HepG2 (cell line): ENCODE data around the gene ATAD3C. TPM values are rescaled to one million over a fixed set of nuclear protein-coding genes. Genes with fewer than 3 reads are reported as not detected.
A peak's percentile ranks its signal among the peaks of the same experiment; 100 is the strongest.

ENCODE experiments used
- ESRRA ChIP-seq: sonication (generic); formaldehyde crosslinking; IDR thresholded peaks from 2 replicates; pipeline ENCODE4 v1.5.1; 2020; ENCODE audit warnings: mild to moderate bottlenecking, low read depth, missing genetic modification reagents
- HCFC1 ChIP-seq: fragments of 150-350 bp; IDR thresholded peaks from 2 replicates; pipeline ENCODE4 v1.6.1; 2014; ENCODE audit warnings: low read depth, low read length
- HNF4A ChIP-seq: sonication (generic); formaldehyde crosslinking; IDR thresholded peaks from 2 replicates; pipeline ENCODE4 v1.4.0; 2020; ENCODE audit warnings: missing genetic modification reagents
- PHB2 ChIP-seq: fragments of 450-650 bp; IDR thresholded peaks from 2 replicates; pipeline ENCODE4 v1.6.1; 2018; ENCODE audit not compliant: partially characterized antibody
- PLRG1 ChIP-seq: fragments of 450-650 bp; conservative IDR thresholded peaks from 2 replicates; pipeline ENCODE4 v1.6.1; 2016
- POLR2G ChIP-seq: fragments of 200-400 bp; formaldehyde crosslinking; IDR thresholded peaks from 2 replicates; pipeline ENCODE4 v1.6.1; 2018; ENCODE audit warnings: mild to moderate bottlenecking, low read depth, low read length, moderate library complexity
- PRPF4 ChIP-seq: fragments of 200-400 bp; formaldehyde crosslinking; IDR thresholded peaks from 2 replicates; pipeline ENCODE4 v1.6.1; 2016; ENCODE audit warnings: low read length, low read depth; ENCODE audit not compliant: poor library complexity, severe bottlenecking
- SAP130 ChIP-seq: IDR thresholded peaks from 2 replicates; pipeline ENCODE4 v1.6.1; 2016; ENCODE audit warnings: low read depth
- SRSF9 ChIP-seq: fragments of 200-400 bp; formaldehyde crosslinking; IDR thresholded peaks from 2 replicates; pipeline ENCODE4 v1.6.1; 2018; ENCODE audit warnings: borderline replicate concordance, mild to moderate bottlenecking, low read depth, low read length; ENCODE audit not compliant: insufficient read depth, poor library complexity, severe bottlenecking
- ZFP36 ChIP-seq: fragments of 150-350 bp; IDR thresholded peaks from 2 replicates; pipeline ENCODE4 v1.6.1; 2018; ENCODE audit warnings: borderline replicate concordance, low read length, low read depth; ENCODE audit not compliant: partially characterized antibody
- ZFY ChIP-seq: sonication (generic); formaldehyde crosslinking; IDR thresholded peaks from 2 replicates; pipeline ENCODE4 v1.4.0; 2020; ENCODE audit warnings: missing genetic modification reagents
- ZNF446 ChIP-seq: sonication (generic); formaldehyde crosslinking; IDR thresholded peaks from 2 replicates; pipeline ENCODE4 v1.5.0; 2020; ENCODE audit warnings: mild to moderate bottlenecking, missing genetic modification reagents
- ZNF614 ChIP-seq: IDR thresholded peaks from 2 replicates; pipeline ENCODE4 v1.6.1; 2018; ENCODE audit warnings: missing biosample characterization, missing genetic modification reagents, inconsistent platforms, borderline replicate concordance
- ZNF709 ChIP-seq: sonication (generic); formaldehyde crosslinking; IDR thresholded peaks from 2 replicates; pipeline ENCODE4 v1.5.0; 2020; ENCODE audit warnings: mild to moderate bottlenecking, missing genetic modification reagents
- ZNF724P ChIP-seq: sonication (generic); formaldehyde crosslinking; IDR thresholded peaks from 2 replicates; pipeline ENCODE4 v1.8.0; 2022; ENCODE audit warnings: missing genetic modification reagents, borderline replicate concordance
- ZNF839 ChIP-seq: sonication (generic); formaldehyde crosslinking; IDR thresholded peaks from 2 replicates; pipeline ENCODE4 v1.4.0; 2020; ENCODE audit warnings: missing genetic modification reagents, mild to moderate bottlenecking, borderline replicate concordance
- ZNF891 ChIP-seq: sonication (generic); formaldehyde crosslinking; IDR thresholded peaks from 2 replicates; pipeline ENCODE4 v1.5.0; 2020; ENCODE audit warnings: mild to moderate bottlenecking, missing genetic modification reagents
- polyA plus RNA-seq, 8 experiments: library from polyadenylated mRNA; depleted of rRNA in 3 of 8; stranded (reverse) in 7 of 8; unstranded in 1 of 8; fragments of >200 nt; fragmentation: Illumina TruSeq in 4 of 8; extraction: Trizol in 4 of 8; gene quantifications; 2 replicates each; pipeline versions ENCODE4 v1.2.1 to v1.2.3, GENCODE V29; 2011 to 2016; ENCODE audit warnings: low read depth in 4 of 8, missing spikeins in 1 of 8, mixed read lengths in 1 of 8; ENCODE audit not compliant: insufficient read depth in 1 of 8
- total RNA-seq, 5 experiments: library from RNA; depleted of rRNA; stranded (reverse); fragments of >200 nt; fragmentation: Illumina TruSeq; extraction: Trizol; gene quantifications; 2 replicates each; pipeline ENCODE4 v1.2.3, GENCODE V29; 2016; ENCODE audit warnings: low read depth in 1 of 5
- TF ChIP-seq, protein P1 (sequence below): sonication (generic); formaldehyde crosslinking; IDR thresholded peaks from 2 replicates; pipeline ENCODE4 v1.5.0; 2020; ENCODE audit warnings: mild to moderate bottlenecking, missing genetic modification reagents
- TF ChIP-seq, protein P2 (sequence below): sonication (generic); formaldehyde crosslinking; IDR thresholded peaks from 2 replicates; pipeline ENCODE4 v1.4.0; 2020; ENCODE audit warnings: missing genetic modification reagents
- TF ChIP-seq, protein P3 (sequence below): sonication (generic); formaldehyde crosslinking; IDR thresholded peaks from 2 replicates; pipeline ENCODE4 v1.8.0; 2022; ENCODE audit warnings: mild to moderate bottlenecking, missing genetic modification reagents, moderate library complexity
- TF ChIP-seq, protein P4 (sequence below), 2 experiments: sonication (generic) in 1 of 2; formaldehyde crosslinking in 1 of 2; IDR thresholded peaks; 2 replicates each; pipeline versions ENCODE4 v1.4.0 to v1.6.1; 2018 to 2020; ENCODE audit warnings: missing genetic modification reagents in 2 of 2, borderline replicate concordance in 1 of 2, low read depth in 1 of 2, mild to moderate bottlenecking in 1 of 2, missing biosample characterization in 1 of 2
- TF ChIP-seq, protein P5 (sequence below): sonication (generic); formaldehyde crosslinking; IDR thresholded peaks from 2 replicates; pipeline ENCODE4 v1.4.0; 2020; ENCODE audit warnings: missing genetic modification reagents

ATAD3C gene
- total and polyA plus RNA-seq, 2 of the 13 experiments (the other 11 are each of a cell fraction or from before 2014, with no cell fraction given) = 2.4 to 3.2 TPM

DNA sequence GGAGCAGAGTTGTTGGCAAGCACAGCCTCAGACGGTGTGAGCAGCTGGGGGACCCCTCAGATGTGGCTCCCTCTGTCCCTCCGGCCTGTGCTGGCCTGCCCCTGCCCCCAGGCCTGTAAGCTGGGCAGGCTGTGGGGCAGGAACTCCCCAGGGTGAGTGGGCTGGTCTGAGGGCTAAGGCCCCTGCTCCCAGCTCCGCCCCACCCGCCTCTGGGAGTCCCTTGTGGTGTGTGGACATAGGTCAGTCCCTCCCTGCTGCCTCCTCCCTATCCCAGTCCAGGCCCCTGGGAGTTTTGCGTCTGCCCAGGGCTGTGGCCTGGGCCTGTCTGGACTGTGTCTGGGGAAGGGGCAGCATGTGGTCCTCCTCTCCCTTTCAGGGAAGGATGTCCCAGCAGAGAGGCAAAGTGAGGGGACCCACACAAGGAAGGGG lies 17.6 kb upstream of the ATAD3C start (continued):
- TF ChIP-seq, protein P1, sequence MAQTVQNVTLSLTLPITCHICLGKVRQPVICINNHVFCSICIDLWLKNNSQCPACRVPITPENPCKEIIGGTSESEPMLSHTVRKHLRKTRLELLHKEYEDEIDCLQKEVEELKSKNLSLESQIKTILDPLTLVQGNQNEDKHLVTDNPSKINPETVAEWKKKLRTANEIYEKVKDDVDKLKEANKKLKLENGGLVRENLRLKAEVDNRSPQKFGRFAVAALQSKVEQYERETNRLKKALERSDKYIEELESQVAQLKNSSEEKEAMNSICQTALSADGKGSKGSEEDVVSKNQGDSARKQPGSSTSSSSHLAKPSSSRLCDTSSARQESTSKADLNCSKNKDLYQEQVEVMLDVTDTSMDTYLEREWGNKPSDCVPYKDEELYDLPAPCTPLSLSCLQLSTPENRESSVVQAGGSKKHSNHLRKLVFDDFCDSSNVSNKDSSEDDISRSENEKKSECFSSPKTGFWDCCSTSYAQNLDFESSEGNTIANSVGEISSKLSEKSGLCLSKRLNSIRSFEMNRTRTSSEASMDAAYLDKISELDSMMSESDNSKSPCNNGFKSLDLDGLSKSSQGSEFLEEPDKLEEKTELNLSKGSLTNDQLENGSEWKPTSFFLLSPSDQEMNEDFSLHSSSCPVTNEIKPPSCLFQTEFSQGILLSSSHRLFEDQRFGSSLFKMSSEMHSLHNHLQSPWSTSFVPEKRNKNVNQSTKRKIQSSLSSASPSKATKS (CRISPR knock-in tag) = no peak
- TF ChIP-seq ZFP36 = no peak
- TF ChIP-seq ZNF614 = no peak
- TF ChIP-seq, protein P2, sequence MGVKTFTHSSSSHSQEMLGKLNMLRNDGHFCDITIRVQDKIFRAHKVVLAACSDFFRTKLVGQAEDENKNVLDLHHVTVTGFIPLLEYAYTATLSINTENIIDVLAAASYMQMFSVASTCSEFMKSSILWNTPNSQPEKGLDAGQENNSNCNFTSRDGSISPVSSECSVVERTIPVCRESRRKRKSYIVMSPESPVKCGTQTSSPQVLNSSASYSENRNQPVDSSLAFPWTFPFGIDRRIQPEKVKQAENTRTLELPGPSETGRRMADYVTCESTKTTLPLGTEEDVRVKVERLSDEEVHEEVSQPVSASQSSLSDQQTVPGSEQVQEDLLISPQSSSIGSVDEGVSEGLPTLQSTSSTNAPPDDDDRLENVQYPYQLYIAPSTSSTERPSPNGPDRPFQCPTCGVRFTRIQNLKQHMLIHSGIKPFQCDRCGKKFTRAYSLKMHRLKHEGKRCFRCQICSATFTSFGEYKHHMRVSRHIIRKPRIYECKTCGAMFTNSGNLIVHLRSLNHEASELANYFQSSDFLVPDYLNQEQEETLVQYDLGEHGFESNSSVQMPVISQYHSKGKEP = no peak; the same call in 1 of the 2 replicates
- TF ChIP-seq PHB2 = no peak
- TF ChIP-seq, protein P3, sequence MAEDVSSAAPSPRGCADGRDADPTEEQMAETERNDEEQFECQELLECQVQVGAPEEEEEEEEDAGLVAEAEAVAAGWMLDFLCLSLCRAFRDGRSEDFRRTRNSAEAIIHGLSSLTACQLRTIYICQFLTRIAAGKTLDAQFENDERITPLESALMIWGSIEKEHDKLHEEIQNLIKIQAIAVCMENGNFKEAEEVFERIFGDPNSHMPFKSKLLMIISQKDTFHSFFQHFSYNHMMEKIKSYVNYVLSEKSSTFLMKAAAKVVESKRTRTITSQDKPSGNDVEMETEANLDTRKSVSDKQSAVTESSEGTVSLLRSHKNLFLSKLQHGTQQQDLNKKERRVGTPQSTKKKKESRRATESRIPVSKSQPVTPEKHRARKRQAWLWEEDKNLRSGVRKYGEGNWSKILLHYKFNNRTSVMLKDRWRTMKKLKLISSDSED = no peak
- no peak for TF ChIP-seq HCFC1
- TF ChIP-seq ZNF709 (CRISPR knock-in tag) = no peak
- TF ChIP-seq POLR2G = peak; percentile 96
- TF ChIP-seq ZNF724P (CRISPR knock-in tag) = peak; percentile 66; the same call in 1 of the 2 replicates
- TF ChIP-seq, protein P4, sequence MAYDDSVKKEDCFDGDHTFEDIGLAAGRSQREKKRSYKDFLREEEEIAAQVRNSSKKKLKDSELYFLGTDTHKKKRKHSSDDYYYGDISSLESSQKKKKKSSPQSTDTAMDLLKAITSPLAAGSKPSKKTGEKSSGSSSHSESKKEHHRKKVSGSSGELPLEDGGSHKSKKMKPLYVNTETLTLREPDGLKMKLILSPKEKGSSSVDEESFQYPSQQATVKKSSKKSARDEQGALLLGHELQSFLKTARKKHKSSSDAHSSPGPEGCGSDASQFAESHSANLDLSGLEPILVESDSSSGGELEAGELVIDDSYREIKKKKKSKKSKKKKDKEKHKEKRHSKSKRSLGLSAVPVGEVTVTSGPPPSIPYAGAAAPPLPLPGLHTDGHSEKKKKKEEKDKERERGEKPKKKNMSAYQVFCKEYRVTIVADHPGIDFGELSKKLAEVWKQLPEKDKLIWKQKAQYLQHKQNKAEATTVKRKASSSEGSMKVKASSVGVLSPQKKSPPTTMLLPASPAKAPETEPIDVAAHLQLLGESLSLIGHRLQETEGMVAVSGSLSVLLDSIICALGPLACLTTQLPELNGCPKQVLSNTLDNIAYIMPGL (CRISPR knock-in tag; IDR thresholded peaks at IDR 0.05; ENCODE audit: borderline replicate concordance in 1 of 2, low read depth in 1 of 2) = 0 out of 4 replicates have a peak, but pooled peaks have one; percentile 19 to 23
- TF ChIP-seq ESRRA (CRISPR knock-in tag) = no peak
- TF ChIP-seq ZNF839 (CRISPR knock-in tag) = peak; percentile 55; the same call in 1 of the 2 replicates
- no peak for TF ChIP-seq PLRG1
- TF ChIP-seq, protein P5, sequence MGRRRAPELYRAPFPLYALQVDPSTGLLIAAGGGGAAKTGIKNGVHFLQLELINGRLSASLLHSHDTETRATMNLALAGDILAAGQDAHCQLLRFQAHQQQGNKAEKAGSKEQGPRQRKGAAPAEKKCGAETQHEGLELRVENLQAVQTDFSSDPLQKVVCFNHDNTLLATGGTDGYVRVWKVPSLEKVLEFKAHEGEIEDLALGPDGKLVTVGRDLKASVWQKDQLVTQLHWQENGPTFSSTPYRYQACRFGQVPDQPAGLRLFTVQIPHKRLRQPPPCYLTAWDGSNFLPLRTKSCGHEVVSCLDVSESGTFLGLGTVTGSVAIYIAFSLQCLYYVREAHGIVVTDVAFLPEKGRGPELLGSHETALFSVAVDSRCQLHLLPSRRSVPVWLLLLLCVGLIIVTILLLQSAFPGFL = no peak
- peak; percentile 81; the same call in 1 of the 2 replicates for TF ChIP-seq ZNF446
- TF ChIP-seq ZNF891 (CRISPR knock-in tag) = no peak
- peak; percentile 63 for TF ChIP-seq HNF4A (CRISPR knock-in tag)
- TF ChIP-seq SAP130 (CRISPR knock-in tag) = peak; percentile 92
- peak; percentile 93 for TF ChIP-seq ZFY (CRISPR knock-in tag)
- TF ChIP-seq SRSF9 = no peak
- TF ChIP-seq PRPF4 = no peak
